Karpas-422 (cell line): ENCODE data around the gene TAS2R41. TPM values are rescaled to one million over a fixed set of nuclear protein-coding genes. Genes with fewer than 3 reads are reported as not detected.

Source experiments
- DNase-seq: peaks from one replicate; pipeline ENCODE4 v3.0.0-alpha.2; 2015
- H2AFZ ChIP-seq: fragments of 200-600 bp; sonication (generic); 2 replicates; pipeline ENCODE4 v1.6.1; 2014; ENCODE audit warnings: antibody characterized with exemption, low read length, mixed read lengths
- H3K27ac ChIP-seq: fragments of 200-600 bp; sonication (generic); 2 replicates; pipeline ENCODE4 v1.5.1; 2014; ENCODE audit warnings: mild to moderate bottlenecking, low read length, moderate library complexity
- H3K27me3 ChIP-seq: fragments of 200-600 bp; sonication (generic); 2 replicates; pipeline ENCODE4 v1.6.1; 2014; ENCODE audit warnings: low read length, mixed read lengths
- H3K36me3 ChIP-seq: fragments of 200-600 bp; sonication (generic); 2 replicates; pipeline ENCODE4 v1.6.1; 2014; ENCODE audit warnings: low read length, mixed read lengths; ENCODE audit not compliant: insufficient read depth
- H3K4me1 ChIP-seq: fragments of 200-600 bp; sonication (generic); 2 replicates; pipeline ENCODE4 v1.6.1; 2014; ENCODE audit warnings: mild to moderate bottlenecking, low read length, mixed read lengths
- H3K4me2 ChIP-seq: fragments of 200-600 bp; sonication (generic); 2 replicates; pipeline ENCODE4 v1.6.1; 2014; ENCODE audit warnings: low read length, low read depth, mild to moderate bottlenecking; ENCODE audit not compliant: poor library complexity, severe bottlenecking
- H3K4me3 ChIP-seq: fragments of 200-600 bp; sonication (generic); 2 replicates; pipeline ENCODE4 v1.5.1; 2014; ENCODE audit warnings: mild to moderate bottlenecking, antibody characterized with exemption, low read length, mixed read lengths
- H3K79me2 ChIP-seq: fragments of 200-600 bp; sonication (generic); 2 replicates; pipeline ENCODE4 v1.6.1; 2014; ENCODE audit warnings: mild to moderate bottlenecking, low read length, mixed read lengths
- H3K9ac ChIP-seq: fragments of 200-600 bp; sonication (generic); 2 replicates; pipeline ENCODE4 v1.6.0; 2014; ENCODE audit warnings: low read length
- H3K9me2 ChIP-seq: fragments of 200-600 bp; sonication (generic), shearing (Covaris generic); replicated peaks from 2 replicates; pipeline ENCODE4 v1.6.0; 2014; ENCODE audit warnings: mild to moderate bottlenecking, low read length, moderate library complexity; ENCODE audit not compliant: insufficient read depth
- H3K9me3 ChIP-seq: fragments of 300-700, 200-600 bp; sonication (generic); 2 replicates; pipeline ENCODE4 v1.6.1; 2014; ENCODE audit warnings: low read length, mixed read lengths
- H4K20me1 ChIP-seq: fragments of 200-600 bp; sonication (generic); 2 replicates; pipeline ENCODE4 v1.6.1; 2014; ENCODE audit warnings: mild to moderate bottlenecking, antibody characterized with exemption, low read length, low read depth; ENCODE audit not compliant: insufficient read depth
- total RNA-seq: library from RNA; depleted of rRNA; stranded (reverse); fragments of >200 nt; shearing (Covaris generic); gene quantifications from 2 replicates; pipeline ENCODE4 v1.2.3, GENCODE V29; 2014; ENCODE audit warnings: low replicate concordance; rRNA removed

The TAS2R41 gene
- total RNA-seq, result not detected in 2 replicates

DNA sequence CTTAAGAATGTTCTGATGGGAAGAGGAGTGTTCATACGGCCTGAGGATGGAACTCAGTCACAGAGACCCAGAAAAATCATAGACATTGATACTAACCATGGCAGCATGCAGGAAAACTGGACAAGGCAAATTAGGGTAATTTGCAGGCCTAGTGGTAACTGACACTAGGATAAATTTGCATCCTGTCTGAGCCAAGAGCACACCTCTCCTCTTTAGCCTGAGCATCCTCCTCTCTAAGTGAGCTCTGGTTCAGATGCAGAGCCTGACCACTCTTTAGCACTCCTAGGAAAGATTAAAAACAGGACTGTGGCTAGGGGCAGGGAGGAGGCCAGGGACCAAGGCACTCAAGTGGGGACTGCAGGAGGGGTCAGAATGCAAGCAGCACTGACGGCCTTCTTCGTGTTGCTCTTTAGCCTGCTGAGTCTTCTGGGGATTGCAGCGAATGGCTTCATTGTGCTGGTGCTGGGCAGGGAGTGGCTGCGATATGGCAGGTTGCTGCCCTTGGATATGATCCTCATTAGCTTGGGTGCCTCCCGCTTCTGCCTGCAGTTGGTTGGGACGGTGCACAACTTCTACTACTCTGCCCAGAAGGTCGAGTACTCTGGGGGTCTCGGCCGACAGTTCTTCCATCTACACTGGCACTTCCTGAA lies at the start of gene TAS2R41:
TSS of gene TAS2R41 (plus strand) at position 373 of the 650 bp plus-strand sequence. CDS start at position 373, 0 bp downstream.
- no peaks in the 10 kb centered on the region for H3K27me3 ChIP-seq
- peaks cover 42% of the 10 kb centered on the region for H3K4me1 ChIP-seq
- peak; percentile 78 for DNase-seq
- H3K27ac ChIP-seq, result peak within 1 kb of the TSS; percentile 57
- H2AFZ ChIP-seq, result peak within 1 kb of the TSS; percentile 45; the same call in 1 of the 2 replicates
- peak within 1 kb of the TSS; percentile 11; the same call in 1 of the 2 replicates for H3K4me3 ChIP-seq
- H3K9ac ChIP-seq, result peak within 1 kb of the TSS; percentile 43
- H3K9me3 ChIP-seq, result peaks cover 2% of the 10 kb centered on the region
- H3K9me2 ChIP-seq, result no peaks in the 10 kb centered on the region
- no peaks in the 10 kb centered on the region for H4K20me1 ChIP-seq
- H3K4me2 ChIP-seq, result peak within 1 kb of the TSS; percentile 74
- no peaks in the 10 kb centered on the region for H3K36me3 ChIP-seq
- no peaks in the 10 kb centered on the region for H3K79me2 ChIP-seq

DNA sequence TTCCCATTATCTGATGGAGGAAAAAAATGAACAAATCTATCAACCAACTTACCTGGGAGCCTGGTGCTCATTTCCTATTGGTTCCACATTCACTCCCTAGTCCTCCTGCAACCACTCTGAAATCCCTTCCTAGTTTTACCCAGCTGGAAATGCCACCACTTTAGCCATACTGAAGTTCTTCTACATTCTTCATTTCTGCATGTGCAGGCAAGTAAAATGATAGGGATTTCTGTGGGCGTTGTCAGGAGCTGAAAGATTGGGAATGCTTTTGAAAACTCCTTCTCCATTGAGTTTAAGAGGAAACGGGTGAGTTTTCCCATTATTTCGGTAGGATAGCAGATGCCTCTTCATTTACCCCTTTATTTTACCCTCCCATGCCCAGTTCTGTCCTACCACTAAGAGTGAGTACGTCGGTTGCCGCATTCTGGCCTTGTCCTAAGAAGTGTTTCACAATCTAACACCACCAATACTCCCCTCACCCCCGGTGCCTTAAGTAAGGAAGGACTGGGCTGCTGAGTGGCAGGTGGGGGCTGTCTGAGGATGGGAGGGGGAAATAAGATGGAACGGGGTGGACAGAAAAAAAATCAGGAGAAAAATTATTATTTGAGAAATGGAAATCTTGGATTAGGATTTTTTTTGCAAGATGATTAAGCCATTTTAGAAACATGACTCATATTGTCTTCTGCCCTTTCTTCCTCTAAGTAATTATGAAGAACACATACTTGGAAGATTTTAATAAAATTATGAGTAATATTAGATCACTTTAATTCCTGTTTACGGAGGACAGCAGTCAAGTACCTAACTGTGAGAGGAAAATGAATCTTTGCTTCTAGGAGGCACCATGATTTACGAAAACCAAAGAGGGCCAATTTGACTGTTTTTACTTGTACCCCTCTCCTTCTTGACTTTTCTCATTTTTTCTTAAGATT lies 47.6 kb upstream of the TAS2R41 start:
- no peaks in the 10 kb centered on the region for H3K9me2 ChIP-seq
- H2AFZ ChIP-seq, result no peak overlapping the region
- H3K79me2 ChIP-seq, result no peaks in the 10 kb centered on the region
- H3K27me3 ChIP-seq, result no peaks in the 10 kb centered on the region
- H3K36me3 ChIP-seq, result no peaks in the 10 kb centered on the region
- H3K4me3 ChIP-seq, result no peak overlapping the region
- no peaks in the 10 kb centered on the region for H4K20me1 ChIP-seq
- no peak for DNase-seq
- H3K9ac ChIP-seq, result no peak overlapping the region
- H3K4me1 ChIP-seq, result no peaks in the 10 kb centered on the region
- H3K9me3 ChIP-seq, result no peaks in the 10 kb centered on the region
- no peak overlapping the region for H3K4me2 ChIP-seq
- no peak overlapping the region for H3K27ac ChIP-seq

DNA sequence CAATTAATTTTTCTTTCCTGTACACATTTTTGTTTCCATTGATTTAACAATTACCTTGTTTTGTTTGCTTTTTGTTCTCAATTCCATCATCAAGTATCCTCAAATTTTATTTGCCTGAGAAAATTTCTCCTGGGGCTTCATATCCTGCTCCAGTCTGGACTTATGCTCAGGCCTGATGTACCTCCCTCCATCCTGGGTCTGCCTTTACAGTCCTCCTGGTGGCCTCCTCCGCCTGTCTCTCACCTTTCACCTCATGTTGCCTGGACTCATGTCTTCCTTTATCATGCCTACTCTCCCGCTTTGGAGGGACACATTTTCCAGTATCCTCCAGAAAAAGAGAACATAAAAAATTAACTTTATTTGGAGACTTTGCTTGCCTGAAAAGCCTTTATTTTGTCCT lies 46.6 kb upstream of the TAS2R41 start:
- no peak overlapping the region for H3K27ac ChIP-seq
- no peaks in the 10 kb centered on the region for H3K9me2 ChIP-seq
- no peak overlapping the region for H2AFZ ChIP-seq
- H3K27me3 ChIP-seq, result no peaks in the 10 kb centered on the region
- H3K4me2 ChIP-seq, result no peak overlapping the region
- no peaks in the 10 kb centered on the region for H4K20me1 ChIP-seq
- no peak for DNase-seq
- H3K9me3 ChIP-seq, result no peaks in the 10 kb centered on the region
- H3K4me1 ChIP-seq, result peaks cover 9% of the 10 kb centered on the region
- H3K79me2 ChIP-seq, result no peaks in the 10 kb centered on the region
- H3K9ac ChIP-seq, result no peak overlapping the region
- H3K36me3 ChIP-seq, result no peaks in the 10 kb centered on the region
- no peak overlapping the region for H3K4me3 ChIP-seq

DNA sequence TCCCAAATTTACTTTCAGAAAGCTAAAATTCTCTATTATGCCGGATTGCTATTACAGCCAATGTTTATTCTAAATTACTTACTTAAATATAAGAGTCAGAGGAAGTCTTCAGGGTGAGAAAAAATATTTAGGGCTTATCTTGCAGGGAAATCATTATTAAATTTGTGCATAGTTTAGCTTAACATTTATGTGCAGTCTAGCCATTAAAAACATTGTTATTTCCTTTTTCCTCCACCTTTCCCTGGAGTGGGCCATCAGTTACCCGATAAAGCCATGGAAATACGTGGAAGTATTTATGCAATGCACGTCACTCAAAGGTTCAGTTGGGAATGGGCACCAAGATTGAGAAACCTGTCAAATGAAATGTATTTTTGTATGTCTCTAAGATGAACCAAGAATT lies 43.9 kb upstream of the TAS2R41 start:
- no peak overlapping the region for H3K4me3 ChIP-seq
- no peak overlapping the region for H3K9ac ChIP-seq
- H3K36me3 ChIP-seq, result no peaks in the 10 kb centered on the region
- no peak for DNase-seq
- H3K9me3 ChIP-seq, result no peaks in the 10 kb centered on the region
- H3K79me2 ChIP-seq, result no peaks in the 10 kb centered on the region
- no peak overlapping the region for H2AFZ ChIP-seq
- H3K4me1 ChIP-seq, result peaks cover 27% of the 10 kb centered on the region
- no peaks in the 10 kb centered on the region for H3K9me2 ChIP-seq
- H4K20me1 ChIP-seq, result no peaks in the 10 kb centered on the region
- H3K27me3 ChIP-seq, result no peaks in the 10 kb centered on the region
- H3K4me2 ChIP-seq, result no peak overlapping the region
- H3K27ac ChIP-seq, result no peak overlapping the region

- no peak for DNase-seq
- Histone ChIP-seq H3K4me2 (no peak overlapping the region), H3K9me3 (no peaks in the 10 kb centered on the region), H3K9me2 (no peaks in the 10 kb centered on the region), H3K4me3 (no peak overlapping the region), H3K27ac (no peak overlapping the region), H3K9ac (no peak overlapping the region), H3K79me2 (no peaks in the 10 kb centered on the region), H3K4me1 (peaks cover 27% of the 10 kb centered on the region), H3K36me3 (no peaks in the 10 kb centered on the region), H2AFZ (no peak overlapping the region), H4K20me1 (no peaks in the 10 kb centered on the region), H3K27me3 (no peaks in the 10 kb centered on the region)
Measured at GRCh38 chr7:143434660-143435059, 43.0 kb upstream of the TAS2R41 start.

DNA sequence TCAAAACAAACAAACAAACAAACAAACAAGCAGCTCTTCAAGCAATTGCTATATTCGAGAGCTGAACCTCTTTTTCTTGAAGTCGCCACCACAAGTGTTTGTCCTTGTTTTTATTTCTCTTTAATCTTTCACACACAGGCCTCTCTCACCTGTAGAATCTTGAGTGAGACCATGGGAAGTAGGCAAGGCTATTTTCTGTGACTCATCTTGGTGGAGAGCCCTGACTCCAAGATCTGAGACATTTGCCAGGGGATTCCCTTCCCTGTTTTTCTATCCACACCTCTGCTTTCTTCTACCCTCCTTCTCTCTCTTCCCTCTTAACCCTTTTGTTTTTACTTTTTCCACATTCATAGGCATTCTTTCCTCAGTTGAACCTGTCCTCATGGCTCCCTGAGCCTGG lies 42.4 kb upstream of the TAS2R41 start:
- no peaks in the 10 kb centered on the region for H4K20me1 ChIP-seq
- H3K4me2 ChIP-seq, result no peak overlapping the region
- no peak overlapping the region for H3K27ac ChIP-seq
- no peak for DNase-seq
- no peaks in the 10 kb centered on the region for H3K9me2 ChIP-seq
- H2AFZ ChIP-seq, result no peak overlapping the region
- no peaks in the 10 kb centered on the region for H3K79me2 ChIP-seq
- no peak overlapping the region for H3K4me3 ChIP-seq
- H3K9ac ChIP-seq, result no peak overlapping the region
- H3K9me3 ChIP-seq, result no peaks in the 10 kb centered on the region
- H3K4me1 ChIP-seq, result peaks cover 27% of the 10 kb centered on the region
- no peaks in the 10 kb centered on the region for H3K36me3 ChIP-seq
- no peaks in the 10 kb centered on the region for H3K27me3 ChIP-seq

DNA sequence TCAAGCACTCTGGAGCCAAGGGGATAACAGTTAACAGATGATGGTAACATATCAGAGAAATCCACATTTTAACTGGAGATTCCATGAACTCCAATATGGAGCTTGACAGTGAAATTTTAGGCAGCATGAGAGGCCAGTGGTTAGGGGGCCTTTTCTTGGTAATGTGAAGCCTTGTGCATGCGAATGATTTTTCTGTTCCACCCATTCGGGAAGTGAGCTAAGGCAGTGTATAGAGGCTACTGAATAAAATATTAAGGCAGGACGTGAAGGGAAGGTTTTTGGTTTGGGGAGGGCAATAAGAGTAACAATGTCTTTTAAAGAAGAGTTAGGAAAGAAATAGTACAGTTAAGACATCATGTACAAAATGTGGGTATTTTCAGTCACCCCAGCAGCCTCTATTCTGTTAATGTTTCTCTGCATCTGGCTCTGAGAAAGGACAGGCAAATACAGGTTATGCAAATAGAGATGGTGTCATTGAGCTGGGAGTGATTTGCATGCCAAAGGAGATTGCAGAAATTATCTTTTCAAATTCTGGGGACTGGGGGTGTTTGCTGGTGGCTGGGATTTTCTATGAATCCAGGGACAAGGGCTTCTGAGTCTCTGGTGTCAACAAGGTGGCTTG lies 41.2 kb upstream of the TAS2R41 start:
- peak; percentile 78 for DNase-seq
- H3K9me3 ChIP-seq, result no peaks in the 10 kb centered on the region
- H2AFZ ChIP-seq, result peak overlapping the region; percentile 88
- H3K36me3 ChIP-seq, result no peaks in the 10 kb centered on the region
- no peaks in the 10 kb centered on the region for H3K9me2 ChIP-seq
- no peaks in the 10 kb centered on the region for H4K20me1 ChIP-seq
- peak overlapping the region; percentile 45 for H3K4me3 ChIP-seq
- peak overlapping the region; percentile 80 for H3K27ac ChIP-seq
- H3K4me2 ChIP-seq, result peak overlapping the region; percentile 67
- H3K27me3 ChIP-seq, result no peaks in the 10 kb centered on the region
- peak overlapping the region; percentile 46 for H3K9ac ChIP-seq
- H3K79me2 ChIP-seq, result no peaks in the 10 kb centered on the region
- H3K4me1 ChIP-seq, result peaks cover 27% of the 10 kb centered on the region

DNA sequence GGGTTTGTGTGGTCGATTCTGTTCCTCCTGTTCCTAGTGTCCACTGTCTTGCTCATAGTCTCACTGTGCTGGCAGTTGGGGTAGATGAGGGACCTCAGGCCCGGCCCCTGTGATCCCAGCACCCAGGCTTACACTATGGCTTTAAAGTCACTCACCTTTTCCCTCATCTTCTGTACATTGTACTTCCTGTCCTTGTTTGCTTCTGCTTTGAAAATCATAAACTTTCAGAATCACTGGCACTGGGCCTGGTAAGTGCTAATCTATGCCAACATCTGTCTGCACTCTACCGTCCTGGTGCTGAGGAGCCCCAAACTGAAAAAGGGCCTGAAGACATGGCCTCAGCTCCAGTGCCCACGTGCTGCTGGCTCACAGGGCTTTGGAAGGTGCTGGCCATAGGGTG lies 40.1 kb upstream of the TAS2R41 start:
- Histone ChIP-seq H3K27me3 (no peaks in the 10 kb centered on the region), H3K9ac (peak overlapping the region; percentile 46), H3K79me2 (no peaks in the 10 kb centered on the region), H3K4me3 (peak overlapping the region; percentile 45; the same call in 1 of the 2 replicates), H4K20me1 (no peaks in the 10 kb centered on the region), H3K9me2 (no peaks in the 10 kb centered on the region), H3K27ac (no peak overlapping the region), H3K9me3 (no peaks in the 10 kb centered on the region), H2AFZ (peak overlapping the region; percentile 17; the same call in 1 of the 2 replicates), H3K4me1 (peaks cover 27% of the 10 kb centered on the region), H3K36me3 (no peaks in the 10 kb centered on the region), H3K4me2 (peak overlapping the region; percentile 67)
- DNase-seq, result no peak
